ENCODE data around the gene ZFP42. TPM values are rescaled to one million over a fixed set of nuclear protein-coding genes. Genes with fewer than 3 reads are reported as not detected.
"Not testable (repeated sequence)": the region's sequence is repeated elsewhere in the genome, so short reads cannot be mapped to it uniquely, and the experiment has no call there.

ZFP42 gene
- polyA plus RNA-seq, 3 donors = not detected

DNA sequence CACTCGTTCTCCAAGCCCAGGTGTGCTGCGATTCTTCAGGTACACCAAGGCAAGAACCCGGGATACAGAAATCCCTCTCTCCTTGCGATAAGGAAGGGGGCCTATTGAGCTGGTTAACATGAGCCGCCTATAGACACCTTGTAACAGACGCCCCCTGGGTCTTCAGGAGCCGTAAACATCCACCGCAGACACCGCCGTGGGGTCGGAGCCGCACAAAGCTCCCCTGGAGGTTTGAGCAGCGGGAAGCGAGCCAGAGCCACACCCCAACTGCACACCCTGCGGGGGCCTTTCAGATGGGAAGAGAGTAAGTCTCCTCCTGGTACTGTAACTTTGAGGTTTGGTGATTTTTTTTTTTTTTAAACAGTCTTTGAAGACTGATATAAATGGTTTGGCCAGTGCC, 46.6 kb downstream of the ZFP42 start:
- no peak overlapping the region for H3K27ac ChIP-seq (ENCODE audit: low read depth in 1 of 2, low read length in 2 of 2)
- H4K20me1 ChIP-seq (ENCODE audit: insufficient read depth, low read length) = no peaks in the 10 kb centered on the region
- H3K9me3 Mint-ChIP-seq = peaks cover 3 to 52% (median 32%) of the 10 kb centered on the region in 7 donors
- WGBS (ENCODE audit: insufficient coverage) = 72% methylated on average over 7 of the region's 15 CpGs
- no peaks in the 10 kb centered on the region for H3K36me3 Mint-ChIP-seq
- TF ChIP-seq, protein P1, sequence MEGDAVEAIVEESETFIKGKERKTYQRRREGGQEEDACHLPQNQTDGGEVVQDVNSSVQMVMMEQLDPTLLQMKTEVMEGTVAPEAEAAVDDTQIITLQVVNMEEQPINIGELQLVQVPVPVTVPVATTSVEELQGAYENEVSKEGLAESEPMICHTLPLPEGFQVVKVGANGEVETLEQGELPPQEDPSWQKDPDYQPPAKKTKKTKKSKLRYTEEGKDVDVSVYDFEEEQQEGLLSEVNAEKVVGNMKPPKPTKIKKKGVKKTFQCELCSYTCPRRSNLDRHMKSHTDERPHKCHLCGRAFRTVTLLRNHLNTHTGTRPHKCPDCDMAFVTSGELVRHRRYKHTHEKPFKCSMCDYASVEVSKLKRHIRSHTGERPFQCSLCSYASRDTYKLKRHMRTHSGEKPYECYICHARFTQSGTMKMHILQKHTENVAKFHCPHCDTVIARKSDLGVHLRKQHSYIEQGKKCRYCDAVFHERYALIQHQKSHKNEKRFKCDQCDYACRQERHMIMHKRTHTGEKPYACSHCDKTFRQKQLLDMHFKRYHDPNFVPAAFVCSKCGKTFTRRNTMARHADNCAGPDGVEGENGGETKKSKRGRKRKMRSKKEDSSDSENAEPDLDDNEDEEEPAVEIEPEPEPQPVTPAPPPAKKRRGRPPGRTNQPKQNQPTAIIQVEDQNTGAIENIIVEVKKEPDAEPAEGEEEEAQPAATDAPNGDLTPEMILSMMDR (IDR thresholded peaks at IDR 0.05) = no peak
- H3K4me2 ChIP-seq (replicated peaks; ENCODE audit: extremely low read depth, low read length, poor library complexity, severe bottlenecking) = no peak overlapping the region
- DNase-seq = no peak
- peaks cover 0 to 2% (median 1%) of the 10 kb centered on the region in 3 donors for H3K27me3 Mint-ChIP-seq (ENCODE audit: low read depth in 3 of 3)
- no peak overlapping the region for H3K4me3 Mint-ChIP-seq
- no peaks in the 10 kb centered on the region for H3K4me1 ChIP-seq (ENCODE audit: control insufficient read depth in 1 of 2, insufficient read depth in 2 of 2, low read length in 2 of 2)
- no peak overlapping the region for H2AFZ ChIP-seq (ENCODE audit: insufficient read depth, low read depth, low read length, poor library complexity, severe bottlenecking)
- peaks cover 18 to 37% of the 10 kb centered on the region in 2 donors for H3K9me3 ChIP-seq (replicated peaks in 1 of 2; ENCODE audit: control insufficient read depth in 1 of 2, insufficient read depth in 1 of 2, low read length in 2 of 2)
- H3K79me2 ChIP-seq (ENCODE audit: insufficient read depth, low read length) = no peaks in the 10 kb centered on the region
- H3K36me3 ChIP-seq (replicated peaks in 1 of 2; ENCODE audit: control insufficient read depth in 1 of 2, insufficient read depth in 2 of 2, low read length in 2 of 2) = no peaks in the 10 kb centered on the region
- H3K27me3 ChIP-seq (ENCODE audit: control insufficient read depth in 2 of 2, insufficient read depth in 2 of 2, low read length in 2 of 2) = no peaks in the 10 kb centered on the region
- no peaks in the 10 kb centered on the region for H3K4me1 Mint-ChIP-seq
- no peak overlapping the region for H3K4me3 ChIP-seq (replicated peaks in 1 of 3; ENCODE audit: low read depth in 2 of 3, low read length in 3 of 3)
- H3K27ac Mint-ChIP-seq = no peak overlapping the region
- intact Hi-C loops (cut with micrococcal nuclease) = no loop called here
- no peak overlapping the region for H3K9ac ChIP-seq (ENCODE audit: insufficient read depth, low read length, poor library complexity, severe bottlenecking)

DNA sequence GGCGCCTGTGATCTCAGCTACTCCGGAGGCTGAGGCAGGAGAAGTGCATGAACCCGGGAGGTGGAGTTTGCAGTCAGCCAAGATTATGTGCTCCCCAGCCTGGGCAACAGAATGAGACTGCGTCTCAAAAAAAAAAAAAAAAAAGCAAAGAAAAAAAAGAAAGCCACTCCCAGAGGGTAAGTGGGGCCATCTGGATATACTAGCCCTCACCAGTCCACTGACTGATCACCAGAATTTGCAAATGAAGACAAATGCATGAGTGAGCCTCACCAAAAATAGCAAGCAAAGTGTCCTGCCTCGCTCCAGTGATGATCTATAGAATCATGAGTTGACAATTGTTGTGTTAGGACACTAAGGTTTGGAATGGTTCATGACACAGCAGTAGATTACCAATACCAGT, 47.6 kb downstream of the ZFP42 start:
- Histone ChIP-seq H3K4me3 (replicated peaks in 1 of 3; ENCODE audit: low read depth in 2 of 3, low read length in 3 of 3) (no peak overlapping the region), H4K20me1 (ENCODE audit: insufficient read depth, low read length) (no peaks in the 10 kb centered on the region), H3K4me1 (ENCODE audit: control insufficient read depth in 1 of 2, insufficient read depth in 2 of 2, low read length in 2 of 2) (no peaks in the 10 kb centered on the region), H3K9ac (ENCODE audit: insufficient read depth, low read length, poor library complexity, severe bottlenecking) (no peak overlapping the region), H3K36me3 (replicated peaks in 1 of 2; ENCODE audit: control insufficient read depth in 1 of 2, insufficient read depth in 2 of 2, low read length in 2 of 2) (no peaks in the 10 kb centered on the region), H3K4me2 (replicated peaks; ENCODE audit: extremely low read depth, low read length, poor library complexity, severe bottlenecking) (no peak overlapping the region), H2AFZ (ENCODE audit: insufficient read depth, low read depth, low read length, poor library complexity, severe bottlenecking) (no peak overlapping the region), H3K27ac (ENCODE audit: low read depth in 1 of 2, low read length in 2 of 2) (no peak overlapping the region), H3K27me3 (ENCODE audit: control insufficient read depth in 2 of 2, insufficient read depth in 2 of 2, low read length in 2 of 2) (no peaks in the 10 kb centered on the region), H3K79me2 (ENCODE audit: insufficient read depth, low read length) (no peaks in the 10 kb centered on the region), H3K9me3 (replicated peaks in 1 of 2; ENCODE audit: control insufficient read depth in 1 of 2, insufficient read depth in 1 of 2, low read length in 2 of 2) (peaks cover 18 to 37% of the 10 kb centered on the region in 2 donors)
- Mint-ChIP-seq H3K36me3 (no peaks in the 10 kb centered on the region), H3K9me3 (peaks cover 3 to 52% (median 32%) of the 10 kb centered on the region in 7 donors), H3K4me1 (no peaks in the 10 kb centered on the region), H3K27me3 (ENCODE audit: low read depth in 3 of 3) (peaks cover 0 to 2% (median 1%) of the 10 kb centered on the region in 3 donors), H3K27ac (no peak overlapping the region), H3K4me3 (no peak overlapping the region)
- intact Hi-C loops (cut with micrococcal nuclease) = no loop called here
- WGBS (ENCODE audit: insufficient coverage) = 93% methylated on average over 2 of the region's 5 CpGs
- TF ChIP-seq, protein P1 (IDR thresholded peaks at IDR 0.05) = no peak
- DNase-seq = no peak

DNA sequence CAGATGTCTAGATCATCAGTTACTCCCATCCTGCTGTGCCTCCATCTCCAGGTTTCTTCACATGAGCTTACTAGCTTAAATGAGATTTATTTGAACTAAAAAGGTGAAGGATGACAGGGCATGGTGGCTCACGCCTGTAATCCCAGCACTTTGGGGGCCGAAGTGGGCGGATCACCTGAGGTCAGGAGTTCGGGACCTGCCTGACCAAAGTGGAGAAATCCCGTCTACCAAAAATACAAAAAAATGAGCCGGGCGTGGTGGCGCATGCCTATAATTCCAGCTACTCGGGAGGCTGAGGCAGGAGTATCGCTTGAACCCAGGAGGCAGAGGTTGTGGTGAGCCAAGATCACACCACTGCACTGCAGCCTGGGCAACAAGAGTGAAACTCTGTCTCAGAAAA, 49.9 kb downstream of the ZFP42 start:
- intact Hi-C loops (cut with micrococcal nuclease); H3K4me1 Mint-ChIP-seq; H3K79me2 ChIP-seq (ENCODE audit: insufficient read depth, low read length); H3K27ac ChIP-seq (ENCODE audit: low read depth in 1 of 2, low read length in 2 of 2); H3K27ac Mint-ChIP-seq; H3K27me3 ChIP-seq (ENCODE audit: control insufficient read depth in 2 of 2, insufficient read depth in 2 of 2, low read length in 2 of 2); H3K4me3 Mint-ChIP-seq; H3K27me3 Mint-ChIP-seq (ENCODE audit: low read depth in 3 of 3); DNase-seq; H2AFZ ChIP-seq (ENCODE audit: insufficient read depth, low read depth, low read length, poor library complexity, severe bottlenecking); H3K9ac ChIP-seq (ENCODE audit: insufficient read depth, low read length, poor library complexity, severe bottlenecking); H3K36me3 ChIP-seq (replicated peaks in 1 of 2; ENCODE audit: control insufficient read depth in 1 of 2, insufficient read depth in 2 of 2, low read length in 2 of 2); H3K4me2 ChIP-seq (replicated peaks; ENCODE audit: extremely low read depth, low read length, poor library complexity, severe bottlenecking); H3K36me3 Mint-ChIP-seq; H4K20me1 ChIP-seq (ENCODE audit: insufficient read depth, low read length); H3K4me1 ChIP-seq (ENCODE audit: control insufficient read depth in 1 of 2, insufficient read depth in 2 of 2, low read length in 2 of 2); H3K4me3 ChIP-seq (replicated peaks in 1 of 3; ENCODE audit: low read depth in 2 of 3, low read length in 3 of 3): not testable (repeated sequence)
- H3K9me3 Mint-ChIP-seq = peaks cover 0 to 37% (median 24%) of the 10 kb centered on the region in 7 donors
- H3K9me3 ChIP-seq (replicated peaks in 1 of 2; ENCODE audit: control insufficient read depth in 1 of 2, insufficient read depth in 1 of 2, low read length in 2 of 2) = peaks cover 6 to 28% of the 10 kb centered on the region in 2 donors
- WGBS (ENCODE audit: insufficient coverage) = 95% methylated on average over 10 of the region's 10 CpGs

Measured in CD14-positive monocyte (primary cell).